Uterus (tissue), 4 donors: Measurements from ENCODE around the gene TFEB. TPM values are rescaled to one million over a fixed set of nuclear protein-coding genes. Genes with fewer than 3 reads are reported as not detected.

Experiments used
- DNase-seq, 2 donors: peaks; one replicate each; pipeline ENCODE4 v3.0.0-alpha.2; 2019 to 2020
- H3K27ac ChIP-seq, 2 donors: fragments of 200-600 bp; sonication (generic); 1 replicate in 1 of 2; 2 replicates in 1 of 2; pipeline ENCODE4 v1.5.1; 2016 to 2018
- H3K27me3 ChIP-seq, 2 donors: fragments of 200-600 bp; sonication (generic); one replicate each; pipeline ENCODE4 v1.5.1; 2018 to 2019; ENCODE audit warnings: control low read depth in 1 of 2
- H3K36me3 ChIP-seq, 2 donors: fragments of 200-600 bp; sonication (generic); one replicate each; pipeline ENCODE4 v1.5.1; 2019; ENCODE audit warnings: control low read depth in 1 of 2
- H3K4me1 ChIP-seq, 2 donors: fragments of 200-600 bp; sonication (generic); one replicate each; pipeline ENCODE4 v1.5.1; 2018 to 2019; ENCODE audit warnings: control low read depth in 1 of 2
- H3K4me3 ChIP-seq, 2 donors: fragments of 200-600 bp; sonication (generic); 1 replicate in 1 of 2; 2 replicates in 1 of 2; pipeline ENCODE4 v1.5.1; 2018 to 2019; ENCODE audit warnings: mild to moderate bottlenecking in 1 of 2
- H3K9me3 ChIP-seq, 2 donors: fragments of 200-600 bp; sonication (generic); one replicate each; pipeline ENCODE4 v1.5.1; 2019; ENCODE audit warnings: control low read depth in 1 of 2
- CTCF ChIP-seq, 4 experiments: fragments of 200-600 bp in 2 of 4; fragments of 450-650 bp in 2 of 4; sonication (generic) in 2 of 4; IDR thresholded peaks; one replicate each; pipeline ENCODE4 v1.5.1; 2016 to 2019; ENCODE audit warnings: antibody characterized with exemption in 4 of 4, mild to moderate bottlenecking in 2 of 4, moderate library complexity in 1 of 4
- POLR2A ChIP-seq, 2 donors: fragments of 450-650 bp; IDR thresholded peaks; one replicate each; pipeline ENCODE4 v1.6.1; 2016; ENCODE audit warnings: antibody characterized with exemption in 2 of 2, mild to moderate bottlenecking in 1 of 2, moderate library complexity in 1 of 2
- intact Hi-C: fragments of 100-400 bp; cut with DNase I; formaldehyde crosslinking; loops from one replicate; pipeline ENCODE4 v1.15.1; 2023; ENCODE audit warnings: low total_unique reads
- total RNA-seq, 4 donors: library from RNA; depleted of rRNA in 3 of 4; stranded (reverse); fragments of >200 nt in 3 of 4; gene quantifications; one replicate each; pipeline versions ENCODE4 v1.1.0 to v1.2.4, GENCODE V29; 2014 to 2023
- donor health status: DM: yes; HTN: yes; CAD: no.

The TFEB gene
- total RNA-seq, 4 donors from 2014 or later: 8.8 to 31.7 (median 17.0) TPM

- no peaks in the 10 kb centered on the region for H3K36me3 ChIP-seq
- no peaks in the 10 kb centered on the region for H3K9me3 ChIP-seq
- H3K4me3 ChIP-seq: no peak overlapping the region
- no peak for TF ChIP-seq CTCF (IDR thresholded peaks at IDR 0.05)
- TF ChIP-seq POLR2A (IDR thresholded peaks at IDR 0.05): no peak
- no peaks in the 10 kb centered on the region for H3K27me3 ChIP-seq
- no peak for DNase-seq
- no peak overlapping the region for H3K27ac ChIP-seq
- peaks cover 0 to 11% of the 10 kb centered on the region in 2 donors for H3K4me1 ChIP-seq
- intact Hi-C loops: no loop called here
Observed at GRCh38 chr6:41719436-41720261, 15.8 kb downstream of the TFEB start.

GRCh38 chr6:41718828-41719227 lies 16.6 kb downstream of the TFEB start:
- DNase-seq: no peak
- intact Hi-C loops: no loop called here
- Histone ChIP-seq H3K36me3 (no peaks in the 10 kb centered on the region), H3K4me3 (no peak overlapping the region), H3K4me1 (peaks cover 0 to 11% of the 10 kb centered on the region in 2 donors), H3K27me3 (no peaks in the 10 kb centered on the region), H3K27ac (no peak overlapping the region), H3K9me3 (no peaks in the 10 kb centered on the region)
- TF ChIP-seq POLR2A (IDR thresholded peaks at IDR 0.05) (no peak), CTCF (IDR thresholded peaks at IDR 0.05) (no peak)

GRCh38 chr6:41717392-41717736 lies 18.0 kb downstream of the TFEB start:
- DNase-seq: no peak
- no peaks in the 10 kb centered on the region for H3K27me3 ChIP-seq
- H3K27ac ChIP-seq: no peak overlapping the region
- H3K9me3 ChIP-seq: no peaks in the 10 kb centered on the region
- TF ChIP-seq POLR2A (IDR thresholded peaks at IDR 0.05) (no peak), CTCF (IDR thresholded peaks at IDR 0.05) (no peak)
- intact Hi-C loops: no loop called here
- H3K36me3 ChIP-seq: no peaks in the 10 kb centered on the region
- H3K4me3 ChIP-seq: no peak overlapping the region
- peaks cover 0 to 19% of the 10 kb centered on the region in 2 donors for H3K4me1 ChIP-seq

- no peak for DNase-seq
- intact Hi-C loops: no loop called here
- H3K9me3 ChIP-seq: no peaks in the 10 kb centered on the region
- no peak for TF ChIP-seq POLR2A (IDR thresholded peaks at IDR 0.05)
- H3K36me3 ChIP-seq: no peaks in the 10 kb centered on the region
- no peaks in the 10 kb centered on the region for H3K27me3 ChIP-seq
- H3K4me3 ChIP-seq: no peak overlapping the region
- peaks cover 0 to 21% of the 10 kb centered on the region in 2 donors for H3K4me1 ChIP-seq
- no peak overlapping the region for H3K27ac ChIP-seq
Observed at GRCh38 chr6:41716516-41717391, 18.7 kb downstream of the TFEB start.

GRCh38 chr6:41715795-41716515 lies 19.5 kb downstream of the TFEB start:
- no peaks in the 10 kb centered on the region for H3K9me3 ChIP-seq
- intact Hi-C loops: no loop called here
- no peak for TF ChIP-seq CTCF (IDR thresholded peaks at IDR 0.05)
- no peak for TF ChIP-seq POLR2A (IDR thresholded peaks at IDR 0.05)
- no peak overlapping the region for H3K4me3 ChIP-seq
- H3K4me1 ChIP-seq: peaks cover 0 to 21% of the 10 kb centered on the region in 2 donors
- no peaks in the 10 kb centered on the region for H3K36me3 ChIP-seq
- no peaks in the 10 kb centered on the region for H3K27me3 ChIP-seq
- no peak for DNase-seq
- H3K27ac ChIP-seq: no peak overlapping the region
